K562 (cell line): ENCODE data around the gene GXYLT2. TPM values are rescaled to one million over a fixed set of nuclear protein-coding genes. Genes with fewer than 3 reads are reported as not detected.

Source experiments
- ATF7 ChIP-seq: fragments of 450-650 bp; IDR thresholded peaks from 2 replicates; pipeline ENCODE4 v1.7.1; 2014; ENCODE audit warnings: mild to moderate bottlenecking, moderate library complexity
- BHLHE40 ChIP-seq: IDR thresholded peaks from 2 replicates; pipeline ENCODE4 v1.6.1; 2011; ENCODE audit warnings: low read length, improper control_type of control experiment
- CBX8 ChIP-seq: fragments of 200-600 bp; sonication (generic); IDR thresholded peaks from 2 replicates; pipeline ENCODE4 v1.6.1; 2012; ENCODE audit warnings: borderline replicate concordance, mixed run types, low read depth, mild to moderate bottlenecking, moderate library complexity, mixed read lengths, low read length, control low read depth, inconsistent platforms; ENCODE audit not compliant: poor library complexity, severe bottlenecking; ENCODE audit errors: extremely low read depth
- CHAMP1 ChIP-seq: fragments of 450-650 bp; IDR thresholded peaks from 2 replicates; pipeline ENCODE4 v1.6.1; 2016; ENCODE audit warnings: mild to moderate bottlenecking
- EP300 ChIP-seq: IDR thresholded peaks from 2 replicates; pipeline ENCODE4 v1.6.1; 2012; ENCODE audit warnings: low read length, improper control_type of control experiment
- ETV6 ChIP-seq, 3 experiments: fragments of 150-350 bp in 1 of 3; sonication (generic) in 1 of 3; formaldehyde crosslinking in 1 of 3; IDR thresholded peaks; 2 replicates each; pipeline versions ENCODE4 v1.6.1 to v1.8.0; 2014 to 2022; ENCODE audit warnings: borderline replicate concordance in 2 of 3, low read depth in 2 of 3, antibody characterized with exemption in 1 of 3, low read length in 1 of 3, mild to moderate bottlenecking in 1 of 3, missing genetic modification reagents in 1 of 3
- FOXA3 ChIP-seq, 2 experiments: fragments of 450-650 bp in 1 of 2; sonication (generic) in 1 of 2; formaldehyde crosslinking; IDR thresholded peaks in 1 of 2; conservative IDR thresholded peaks in 1 of 2; 2 replicates each; pipeline versions ENCODE4 v1.4.0 to v1.8.0; 2020 to 2022; ENCODE audit warnings: mild to moderate bottlenecking in 2 of 2, missing genetic modification reagents in 1 of 2
- FOXJ2 ChIP-seq: fragments of 200-800 bp; sonication (Bioruptor generic); IDR thresholded peaks from 2 replicates; pipeline ENCODE4 v1.6.1; 2016; ENCODE audit warnings: missing genetic modification characterization, missing compliant biosample characterization
- GTF2F1 ChIP-seq: IDR thresholded peaks from 2 replicates; pipeline ENCODE4 v1.6.1; 2011; ENCODE audit warnings: low read depth, low read length, improper control_type of control experiment
- HDAC1 ChIP-seq, 2 experiments: fragments of 450-650 bp; IDR thresholded peaks; 2 replicates each; pipeline ENCODE4 v1.6.1; 2016 to 2017; ENCODE audit warnings: inconsistent platforms in 1 of 2, mild to moderate bottlenecking in 1 of 2, moderate library complexity in 1 of 2
- HIVEP1 ChIP-seq: fragments of 250-450 bp; sonication (Bioruptor Pico); IDR thresholded peaks from 2 replicates; pipeline ENCODE4 v1.4.0; 2020; ENCODE audit warnings: mild to moderate bottlenecking
- MEF2A ChIP-seq: IDR thresholded peaks from 2 replicates; pipeline ENCODE4 v1.6.1; 2011; ENCODE audit warnings: low read depth, mild to moderate bottlenecking, low read length, moderate library complexity; ENCODE audit not compliant: control insufficient read depth
- MYNN ChIP-seq, 2 experiments: sonication (generic); formaldehyde crosslinking in 1 of 2; IDR thresholded peaks; 2 replicates each; pipeline versions ENCODE4 v1.5.0 to v1.6.1; 2016 to 2020; ENCODE audit warnings: antibody characterized with exemption in 1 of 2, missing genetic modification reagents in 1 of 2
- NCOA2 ChIP-seq, 2 experiments: fragments of 450-650 bp; IDR thresholded peaks; 2 replicates each; pipeline ENCODE4 v1.6.1; 2018; ENCODE audit warnings: mild to moderate bottlenecking in 2 of 2, moderate library complexity in 1 of 2; ENCODE audit not compliant: partially characterized antibody in 2 of 2
- NR2C2 ChIP-seq, 2 experiments: fragments of 200-800 bp in 1 of 2; sonication (Bioruptor generic) in 1 of 2; sonication (generic) in 1 of 2; formaldehyde crosslinking in 1 of 2; IDR thresholded peaks; 2 replicates each; pipeline versions ENCODE4 v1.6.1 to v1.8.0; 2016 to 2022; ENCODE audit warnings: mild to moderate bottlenecking in 1 of 2, missing compliant biosample characterization in 1 of 2, missing genetic modification characterization in 1 of 2, missing genetic modification reagents in 1 of 2
- SAP30 ChIP-seq: fragments of 200-600 bp; sonication (generic); IDR thresholded peaks from 2 replicates; pipeline ENCODE4 v1.6.1; 2012; ENCODE audit warnings: borderline replicate concordance, low read depth, mild to moderate bottlenecking, moderate library complexity, low read length, control low read depth, inconsistent platforms; ENCODE audit not compliant: insufficient read depth, poor library complexity, severe bottlenecking
- SOX6 ChIP-seq: fragments of 450-650 bp; IDR thresholded peaks from 2 replicates; pipeline ENCODE4 v1.6.1; 2014; ENCODE audit warnings: mild to moderate bottlenecking
- SPI1 ChIP-seq: IDR thresholded peaks from 2 replicates; pipeline ENCODE4 v1.6.1; 2011; ENCODE audit warnings: low read depth, low read length, control low read depth, borderline replicate concordance
- TCF3 ChIP-seq: sonication (generic); formaldehyde crosslinking; IDR thresholded peaks from 2 replicates; pipeline ENCODE4 v1.4.0; 2020; ENCODE audit warnings: mild to moderate bottlenecking, missing genetic modification reagents
- TFAM ChIP-seq: fragments of 250-450 bp; sonication (Bioruptor Pico); conservative IDR thresholded peaks from 2 replicates; pipeline ENCODE4 v1.5.0; 2021; ENCODE audit warnings: mild to moderate bottlenecking, moderate library complexity
- TRIM24 ChIP-seq, 2 experiments: fragments of 450-650 bp; IDR thresholded peaks; 2 replicates each; pipeline ENCODE4 v1.6.1; 2016
- ZBTB7A ChIP-seq: IDR thresholded peaks from 2 replicates; pipeline ENCODE4 v1.6.1; 2011; ENCODE audit warnings: low read depth, mild to moderate bottlenecking, low read length, moderate library complexity, borderline replicate concordance; ENCODE audit not compliant: control insufficient read depth
- ZNF444 ChIP-seq: fragments of 250-450 bp; sonication (Bioruptor Pico); IDR thresholded peaks from 2 replicates; pipeline ENCODE4 v1.4.0; 2020; ENCODE audit warnings: mild to moderate bottlenecking, moderate library complexity
- ZNF561 ChIP-seq: fragments of 450-650 bp; formaldehyde crosslinking; conservative IDR thresholded peaks from 2 replicates; pipeline ENCODE4 v1.4.0; 2020; ENCODE audit warnings: mild to moderate bottlenecking, moderate library complexity
- ZNF699 ChIP-seq: fragments of 250-450 bp; sonication (Bioruptor Pico); IDR thresholded peaks from 2 replicates; pipeline ENCODE4 v1.8.0; 2021; ENCODE audit warnings: mild to moderate bottlenecking, moderate library complexity; ENCODE audit not compliant: insufficient replicate concordance
- polyA plus RNA-seq, 8 experiments: library from polyadenylated mRNA; depleted of rRNA in 4 of 8; stranded (reverse) in 5 of 8; unstranded in 3 of 8; fragments of >200 nt; fragmentation: Nextera tagmentation in 2 of 8; fragmentation: Illumina TruSeq in 1 of 8; extraction: Ambion mirVana in 2 of 8; extraction: Trizol in 1 of 8; gene quantifications; 2 replicates each; pipeline versions ENCODE4 v1.2.1 to v1.2.3, GENCODE V29; 2011 to 2014; ENCODE audit warnings: inconsistent platforms in 1 of 8, missing spikeins in 1 of 8
- total RNA-seq, 7 experiments: library from RNA; depleted of rRNA in 6 of 7; stranded (reverse); fragments of >200 nt in 6 of 7; fragmentation: Illumina TruSeq in 2 of 7; extraction: Trizol in 2 of 7; gene quantifications; 2 replicates each; pipeline versions ENCODE4 v1.2.1 to v1.2.3, GENCODE V29; 2011 to 2021; ENCODE audit warnings: low replicate concordance in 1 of 7

GXYLT2 gene
- total and polyA plus RNA-seq, 9 of the 15 experiments (the other 6 are each of a cell fraction or from before 2014, with no cell fraction given): 0.71 to 6.0 (median 3.3) TPM

- TF ChIP-seq CHAMP1 (no peak), HIVEP1 (CRISPR knock-in tag) (no peak), MEF2A (peak; percentile 80), ZNF561 (CRISPR knock-in tag) (no peak), TRIM24 (IDR thresholded peaks at IDR 0.05) (peak; percentile 73 to 82), NCOA2 (IDR thresholded peaks at IDR 0.05; ENCODE audit: partially characterized antibody in 2 of 2) (no peak), ZBTB7A (no peak), FOXA3 (CRISPR knock-in tag; conservative IDR thresholded peaks at IDR 0.05 in 1 of 2, IDR thresholded peaks at IDR 0.05 in 1 of 2) (peak in 1 of 2 experiments; percentile 63; a peak in 2 of 4 replicates), MYNN (IDR thresholded peaks at IDR 0.05) (no peak), MYNN (CRISPR knock-in tag; IDR thresholded peaks at IDR 0.05) (no peak), SAP30 (no peak), NR2C2 (CRISPR knock-in tag; IDR thresholded peaks at IDR 0.05) (no peak), NR2C2 (tag; IDR thresholded peaks at IDR 0.05) (peak; percentile 34; the same call in 1 of the 2 replicates), FOXJ2 (tag) (0 out of 2 replicates have a peak, but pooled peaks have one; percentile 64), ZNF444 (CRISPR knock-in tag) (no peak), HDAC1 (IDR thresholded peaks at IDR 0.05) (no peak), ZNF699 (no peak), TFAM (CRISPR knock-in tag) (no peak), TCF3 (peak; percentile 39; the same call in 1 of the 2 replicates), ATF7 (peak; percentile 30; the same call in 1 of the 2 replicates), SOX6 (peak; percentile 87), CBX8 (no peak), BHLHE40 (no peak), GTF2F1 (no peak), SPI1 (no peak), EP300 (peak; percentile 46), ETV6 (IDR thresholded peaks at IDR 0.05; ENCODE audit: borderline replicate concordance in 1 of 2, low read depth in 2 of 2, low read length in 1 of 2) (no peak), ETV6 (CRISPR knock-in tag; IDR thresholded peaks at IDR 0.05; ENCODE audit: borderline replicate concordance) (no peak)
Observed at GRCh38 chr3:72953325-72953956, 65.6 kb downstream of the GXYLT2 start (continued).
